ENCODE results near the gene PDIK1L. TPM values are rescaled to one million over a fixed set of nuclear protein-coding genes. Genes with fewer than 3 reads are reported as not detected.

The PDIK1L gene
- total RNA-seq, 1 experiment from 2014 or later, result 7.6 TPM

- DNase-seq, result no peak
- no peak for TF ChIP-seq EZH2 (IDR thresholded peaks at IDR 0.05; ENCODE audit: low read depth)
- TF ChIP-seq CTCF (conservative IDR thresholded peaks at IDR 0.05), result no peak
- no TSS peak for BruUV-seq (replicated peaks)
Observed at GRCh38 chr1:26070296-26070962, 41.2 kb upstream of the PDIK1L start.

DNA sequence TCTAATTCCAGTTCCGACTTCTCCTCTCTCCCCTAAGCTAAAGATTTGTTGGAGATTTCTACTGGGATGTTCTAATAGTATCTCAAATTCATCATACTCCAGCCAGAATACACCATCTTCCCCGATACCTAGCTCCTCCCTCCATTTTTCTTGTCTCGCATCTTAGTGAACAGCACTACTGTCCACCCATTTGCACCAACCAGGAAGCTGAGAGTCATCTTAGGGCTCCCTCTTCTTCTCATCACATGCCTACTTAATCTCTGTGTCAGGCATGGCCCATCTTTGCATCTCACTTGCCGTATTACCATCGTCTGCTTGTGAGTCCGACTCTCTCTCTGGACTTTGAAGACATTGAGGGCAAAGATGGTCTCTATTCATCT is 40.7 kb upstream of the PDIK1L start:
- ChIA-PET POLR2A (ENCODE audit: unreplicated experiment) (no interaction called here), CTCF (interaction anchor here (0.6 kb wide), 1 partner anchor 12 kb away, joined by 16 read pairs; no protein-coding TSS in a partner anchor)
- no peak overlapping the region for H3K4me3 ChIP-seq
- no peaks in the 10 kb centered on the region for H3K79me2 ChIP-seq (ENCODE audit: low read depth)
- H3F3A ChIP-seq (ENCODE audit: insufficient read depth, low read depth), result no peaks in the 10 kb centered on the region
- H3K36me3 ChIP-seq (ENCODE audit: low read depth), result no peaks in the 10 kb centered on the region
- no TSS peak for BruUV-seq (replicated peaks)
- intact Hi-C loops (cut with micrococcal nuclease; ENCODE audit: unreplicated experiment), result no loop called here
- no peaks in the 10 kb centered on the region for H4K20me1 ChIP-seq (ENCODE audit: insufficient read depth)
- H3K27me3 ChIP-seq (ENCODE audit: insufficient read depth, low read depth), result no peaks in the 10 kb centered on the region
- TF ChIP-seq EZH2 (IDR thresholded peaks at IDR 0.05; ENCODE audit: low read depth) (no peak), CTCF (conservative IDR thresholded peaks at IDR 0.05) (no peak)
- H3K4me2 ChIP-seq, result no peak overlapping the region
- H3K27ac ChIP-seq, result no peak overlapping the region
- no peaks in the 10 kb centered on the region for H3K9me3 ChIP-seq (ENCODE audit: insufficient read depth, low read depth)
- DNase-seq, result no peak
- H3K4me1 ChIP-seq (replicated peaks; ENCODE audit: insufficient read depth), result no peaks in the 10 kb centered on the region; the same call in 1 of the 2 replicates
- no peak overlapping the region for H2AFZ ChIP-seq
- H3K9me2 ChIP-seq (ENCODE audit: insufficient read depth), result no peaks in the 10 kb centered on the region

More at GRCh38 chr1:26070296-26070962, 41.2 kb upstream of the PDIK1L start:
- H3K27ac ChIP-seq, result no peak overlapping the region
- H3K4me1 ChIP-seq (replicated peaks; ENCODE audit: insufficient read depth), result no peaks in the 10 kb centered on the region; the same call in 1 of the 2 replicates
- no peaks in the 10 kb centered on the region for H3K9me3 ChIP-seq (ENCODE audit: insufficient read depth, low read depth)
- no peaks in the 10 kb centered on the region for H3K79me2 ChIP-seq (ENCODE audit: low read depth)
- H3K9me2 ChIP-seq (ENCODE audit: insufficient read depth), result no peaks in the 10 kb centered on the region
- intact Hi-C loops (cut with micrococcal nuclease; ENCODE audit: unreplicated experiment), result no loop called here
- H2AFZ ChIP-seq, result no peak overlapping the region
- H3K4me3 ChIP-seq, result no peak overlapping the region
- H3K4me2 ChIP-seq, result no peak overlapping the region
- POLR2A ChIA-PET (ENCODE audit: unreplicated experiment), result no interaction called here
- H3K27me3 ChIP-seq (ENCODE audit: insufficient read depth, low read depth), result no peaks in the 10 kb centered on the region
- H3K36me3 ChIP-seq (ENCODE audit: low read depth), result no peaks in the 10 kb centered on the region
- H4K20me1 ChIP-seq (ENCODE audit: insufficient read depth), result no peaks in the 10 kb centered on the region
- CTCF ChIA-PET, result interaction anchor here (0.6 kb wide), 1 partner anchor 11 kb away, joined by 16 read pairs; no protein-coding TSS in a partner anchor
- H3F3A ChIP-seq (ENCODE audit: insufficient read depth, low read depth), result no peaks in the 10 kb centered on the region

DNA sequence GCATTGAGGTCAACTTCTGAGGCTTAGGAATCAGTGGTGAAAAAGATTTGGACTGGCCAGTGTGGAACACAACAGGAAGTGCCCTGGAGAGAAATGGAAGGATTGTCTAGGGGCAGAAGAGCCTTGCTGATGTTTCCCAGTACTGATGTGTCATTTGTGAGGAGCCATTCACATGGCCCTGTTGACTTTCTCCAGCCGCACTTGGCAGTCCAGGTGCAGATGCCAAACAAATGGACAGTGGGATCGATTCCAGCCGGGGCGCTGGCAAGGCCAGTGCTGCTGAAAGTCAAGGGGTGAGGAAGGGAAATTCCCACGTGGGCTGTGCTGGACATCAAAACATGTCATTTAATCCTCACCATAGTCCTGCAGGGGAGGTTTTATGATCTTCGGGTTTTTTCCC is 39.3 kb upstream of the PDIK1L start:
- no peak overlapping the region for H3K4me2 ChIP-seq
- H3F3A ChIP-seq (ENCODE audit: insufficient read depth, low read depth), result no peaks in the 10 kb centered on the region
- no peaks in the 10 kb centered on the region for H3K36me3 ChIP-seq (ENCODE audit: low read depth)
- no TSS peak for BruUV-seq (replicated peaks)
- H3K27me3 ChIP-seq (ENCODE audit: insufficient read depth, low read depth), result no peaks in the 10 kb centered on the region
- H3K4me1 ChIP-seq (replicated peaks; ENCODE audit: insufficient read depth), result no peaks in the 10 kb centered on the region; the same call in 1 of the 2 replicates
- CTCF ChIA-PET, result no interaction called here
- H3K9me2 ChIP-seq (ENCODE audit: insufficient read depth), result no peaks in the 10 kb centered on the region
- TF ChIP-seq EZH2 (IDR thresholded peaks at IDR 0.05; ENCODE audit: low read depth) (no peak), CTCF (conservative IDR thresholded peaks at IDR 0.05) (no peak)
- POLR2A ChIA-PET (ENCODE audit: unreplicated experiment), result no interaction called here
- intact Hi-C loops (cut with micrococcal nuclease; ENCODE audit: unreplicated experiment), result no loop called here
- H4K20me1 ChIP-seq (ENCODE audit: insufficient read depth), result no peaks in the 10 kb centered on the region
- H3K9me3 ChIP-seq (ENCODE audit: insufficient read depth, low read depth), result no peaks in the 10 kb centered on the region
- H3K79me2 ChIP-seq (ENCODE audit: low read depth), result no peaks in the 10 kb centered on the region
- DNase-seq, result no peak
- no peak overlapping the region for H3K27ac ChIP-seq
- H2AFZ ChIP-seq, result no peak overlapping the region
- H3K4me3 ChIP-seq, result no peak overlapping the region
